ENCODE results near the gene LRP1B.

DNA sequence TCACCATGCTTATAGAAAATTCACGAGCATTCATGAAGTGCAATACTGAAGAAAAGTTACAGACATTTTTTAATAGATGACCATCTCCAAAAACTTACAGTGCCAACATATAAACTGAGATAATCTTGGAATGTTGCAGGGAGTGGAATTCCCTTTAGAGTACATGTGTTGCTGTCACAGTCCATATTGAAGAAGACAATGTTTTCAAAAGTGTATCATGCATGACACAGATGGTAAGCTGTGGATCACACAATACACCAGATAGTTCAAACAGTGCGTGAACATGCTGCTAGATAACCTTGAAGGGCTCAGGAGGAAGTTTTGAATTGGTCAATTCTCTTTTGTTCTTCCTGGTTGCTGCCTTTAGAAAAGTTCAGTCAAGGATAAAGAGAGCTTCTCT, 1706.3 kb downstream of the LRP1B start:
- TF ChIP-seq EZH2phosphoT487 (IDR thresholded peaks at IDR 0.05; ENCODE audit: insufficient read depth, low read depth) (no peak), EZH2 (IDR thresholded peaks at IDR 0.05; ENCODE audit: insufficient read depth, poor library complexity, severe bottlenecking) (no peak)
